Esophagus muscularis mucosa (tissue), 4 donors: ENCODE results near the gene LRRC26. TPM values are rescaled to one million over a fixed set of nuclear protein-coding genes. Genes with fewer than 3 reads are reported as not detected.

ENCODE experiments used
- DNase-seq: peaks from one replicate; pipeline ENCODE4 v3.0.0-alpha.2; 2017; ENCODE audit errors: extremely low spot score
- H3K27ac ChIP-seq, 4 donors: fragments of 200-600 bp; sonication (generic); replicated peaks in 1 of 4; 1 replicate in 3 of 4; 2 replicates in 1 of 4; pipeline ENCODE4 v1.5.1; 2016 to 2019; ENCODE audit warnings: mild to moderate bottlenecking in 1 of 4
- H3K27me3 ChIP-seq, 4 donors: fragments of 200-600 bp; sonication (generic); one replicate each; pipeline versions ENCODE4 v1.5.1 to v1.6.0; 2016 to 2019
- H3K36me3 ChIP-seq, 4 donors: fragments of 200-600 bp; sonication (generic); one replicate each; pipeline ENCODE4 v1.5.1; 2016 to 2019
- H3K4me1 ChIP-seq, 4 donors: fragments of 200-600 bp; sonication (generic); one replicate each; pipeline ENCODE4 v1.5.1; 2016 to 2019
- H3K4me3 ChIP-seq, 4 donors: fragments of 200-600 bp; sonication (generic); 1 replicate in 2 of 4; 2 replicates in 2 of 4; pipeline ENCODE4 v1.5.1; 2016 to 2019; ENCODE audit warnings: mild to moderate bottlenecking in 4 of 4, moderate library complexity in 1 of 4
- H3K9me3 ChIP-seq, 4 donors: fragments of 200-600 bp; sonication (generic); 1 replicate in 3 of 4; 2 replicates in 1 of 4; pipeline ENCODE4 v1.5.1; 2016 to 2019
- CTCF ChIP-seq, 3 experiments: fragments of 200-600 bp in 2 of 3; fragments of 450-650 bp in 1 of 3; sonication (generic) in 2 of 3; IDR thresholded peaks; one replicate each; pipeline ENCODE4 v1.5.1; 2017 to 2019; ENCODE audit warnings: antibody characterized with exemption in 3 of 3, mild to moderate bottlenecking in 2 of 3, moderate library complexity in 1 of 3
- EP300 ChIP-seq: sonication (generic); formaldehyde crosslinking; IDR thresholded peaks from one replicate; pipeline ENCODE4 v1.6.1; 2017; ENCODE audit warnings: antibody characterized with exemption
- POLR2A ChIP-seq: fragments of 450-650 bp; IDR thresholded peaks from one replicate; pipeline ENCODE4 v1.6.1; 2017; ENCODE audit warnings: antibody characterized with exemption, moderate library complexity, mild to moderate bottlenecking, low read depth
- POLR2AphosphoS5 ChIP-seq, 2 donors: sonication (generic); formaldehyde crosslinking; IDR thresholded peaks; one replicate each; pipeline ENCODE4 v1.6.1; 2017; ENCODE audit warnings: antibody characterized with exemption in 2 of 2
- WGBS: methylation state at CpG from one replicate; pipeline ENCODE4 v1.1.5; 2018; 5-methylcytosine and 5-hydroxymethylcytosine counted together
- intact Hi-C: fragments of 100-400 bp; cut with DNase I; formaldehyde crosslinking; loops from one replicate; pipeline ENCODE4 v1.15.1; 2023
- total RNA-seq, 4 donors: library from RNA; depleted of rRNA; stranded (reverse); fragments of >200 nt; gene quantifications; one replicate each; pipeline versions ENCODE4 v1.1.0 to v1.2.1, GENCODE V29; 2016

The LRRC26 gene
- total RNA-seq, 4 donors from 2014 or later, result not detected

DNA sequence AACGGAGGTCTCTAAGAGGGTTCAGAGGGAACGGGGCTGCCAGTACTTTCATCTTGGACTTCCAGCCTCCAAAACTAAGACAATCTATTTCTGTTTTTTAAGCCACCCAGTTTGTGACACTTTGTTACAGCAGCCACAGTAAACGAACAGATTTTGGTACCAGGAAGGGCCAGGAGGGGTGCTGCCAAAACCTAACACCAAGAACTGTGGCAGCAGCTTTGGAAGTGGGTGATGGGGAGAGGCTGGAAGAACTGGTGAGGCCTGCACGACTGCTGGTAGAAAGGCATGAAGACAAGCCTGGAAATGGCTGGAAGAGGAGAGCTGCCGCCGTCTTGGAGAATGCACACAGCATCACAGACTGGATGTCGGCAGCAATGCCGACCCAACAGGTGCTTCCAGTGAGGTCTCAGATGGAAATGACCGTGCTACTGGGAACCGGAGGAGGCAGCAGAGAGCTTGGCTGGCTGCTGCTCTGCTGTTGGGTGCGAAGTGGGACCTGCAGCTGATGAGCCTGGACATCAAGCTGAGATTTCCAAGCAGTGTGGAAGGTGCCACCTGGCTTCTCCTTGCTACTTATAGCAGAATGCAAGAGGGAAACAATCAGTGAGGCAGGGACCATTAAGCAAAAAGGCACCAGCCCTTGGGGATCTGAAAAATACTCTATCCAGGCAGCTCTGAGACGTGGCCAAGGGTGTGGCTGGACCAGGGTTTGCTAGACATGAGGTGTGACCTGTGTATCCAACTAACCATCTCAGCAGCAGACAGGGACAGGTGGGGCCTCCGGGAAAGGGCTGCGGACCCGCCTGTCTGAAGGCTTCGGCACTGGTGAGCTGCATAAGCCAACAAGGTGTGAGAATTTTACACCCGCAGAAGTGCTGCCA is 6.7 kb upstream of the LRRC26 start:
- TF ChIP-seq EP300 (no peak), CTCF (IDR thresholded peaks at IDR 0.05) (peak in 2 of 3 experiments; percentile 6 to 47)
- H3K4me3 ChIP-seq, result no peak overlapping the region
- 50% methylated on average over 12 of the region's 17 CpGs for WGBS
- peaks cover 20 to 48% (median 41%) of the 10 kb centered on the region in 4 donors for H3K36me3 ChIP-seq
- H3K27ac ChIP-seq, result no peak overlapping the region
- intact Hi-C loops, result no loop called here
- H3K27me3 ChIP-seq, result peaks cover 0 to 27% (median 0%) of the 10 kb centered on the region in 4 donors
- H3K4me1 ChIP-seq, result peaks cover 0 to 8% (median 3%) of the 10 kb centered on the region in 4 donors
- no peaks in the 10 kb centered on the region for H3K9me3 ChIP-seq
- DNase-seq, result no peak

- TF ChIP-seq CTCF (IDR thresholded peaks at IDR 0.05) (no peak), POLR2AphosphoS5 (IDR thresholded peaks at IDR 0.05) (peak in 1 of 2 donors; percentile 11)
- Histone ChIP-seq H3K27me3 (peaks cover 0 to 38% (median 3%) of the 10 kb centered on the region in 4 donors), H3K9me3 (no peaks in the 10 kb centered on the region), H3K36me3 (peaks cover 11 to 37% (median 30%) of the 10 kb centered on the region in 4 donors), H3K27ac (no peak overlapping the region), H3K4me1 (peaks cover 0 to 8% (median 3%) of the 10 kb centered on the region in 4 donors), H3K4me3 (no peak overlapping the region)
- DNase-seq, result no peak
- WGBS, result 22% methylated on average over 15 of the region's 33 CpGs
- intact Hi-C loops, result no loop called here
Observed at GRCh38 chr9:137175345-137175961, 5.6 kb upstream of the LRRC26 start.

DNA sequence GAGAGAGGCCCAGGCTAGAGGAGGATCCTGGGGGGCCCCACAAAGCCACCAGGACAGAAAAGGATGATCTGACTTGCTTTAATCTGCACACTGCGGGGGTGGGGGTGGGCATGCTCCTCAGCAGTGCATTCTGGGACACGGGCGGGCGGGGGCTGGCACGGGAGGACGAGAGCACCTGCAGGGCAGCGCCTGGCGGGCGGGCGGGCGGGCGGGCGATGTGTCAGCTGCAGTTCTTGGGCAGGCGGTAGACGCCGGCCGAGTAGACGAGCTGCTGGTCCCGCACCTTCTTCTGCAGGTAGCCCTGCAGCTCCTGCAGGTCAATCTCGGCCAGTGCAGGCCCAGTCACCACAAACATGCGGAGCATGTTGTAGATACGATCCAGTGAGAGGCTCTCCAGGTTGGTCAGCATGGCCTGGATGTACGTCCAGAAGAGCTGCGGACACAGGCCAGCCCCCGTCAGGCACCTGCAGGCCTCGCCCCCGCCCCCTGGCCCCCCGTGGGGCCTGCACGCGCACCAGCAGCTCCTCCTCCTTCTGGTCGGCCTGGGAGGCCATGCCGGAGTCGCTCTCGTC is 5.0 kb upstream of the LRRC26 start:
- peaks cover 0 to 44% (median 9%) of the 10 kb centered on the region in 4 donors for H3K27me3 ChIP-seq
- H3K36me3 ChIP-seq, result peaks cover 5 to 31% (median 23%) of the 10 kb centered on the region in 4 donors
- TF ChIP-seq CTCF (IDR thresholded peaks at IDR 0.05) (no peak), POLR2A (no peak), POLR2AphosphoS5 (IDR thresholded peaks at IDR 0.05) (no peak), EP300 (no peak)
- H3K4me1 ChIP-seq, result peaks cover 1 to 14% (median 7%) of the 10 kb centered on the region in 4 donors
- intact Hi-C loops, result no loop called here
- no peak overlapping the region for H3K4me3 ChIP-seq
- no peaks in the 10 kb centered on the region for H3K9me3 ChIP-seq
- 85% methylated on average over 5 of the region's 34 CpGs for WGBS
- DNase-seq, result no peak
- H3K27ac ChIP-seq, result no peak overlapping the region

DNA sequence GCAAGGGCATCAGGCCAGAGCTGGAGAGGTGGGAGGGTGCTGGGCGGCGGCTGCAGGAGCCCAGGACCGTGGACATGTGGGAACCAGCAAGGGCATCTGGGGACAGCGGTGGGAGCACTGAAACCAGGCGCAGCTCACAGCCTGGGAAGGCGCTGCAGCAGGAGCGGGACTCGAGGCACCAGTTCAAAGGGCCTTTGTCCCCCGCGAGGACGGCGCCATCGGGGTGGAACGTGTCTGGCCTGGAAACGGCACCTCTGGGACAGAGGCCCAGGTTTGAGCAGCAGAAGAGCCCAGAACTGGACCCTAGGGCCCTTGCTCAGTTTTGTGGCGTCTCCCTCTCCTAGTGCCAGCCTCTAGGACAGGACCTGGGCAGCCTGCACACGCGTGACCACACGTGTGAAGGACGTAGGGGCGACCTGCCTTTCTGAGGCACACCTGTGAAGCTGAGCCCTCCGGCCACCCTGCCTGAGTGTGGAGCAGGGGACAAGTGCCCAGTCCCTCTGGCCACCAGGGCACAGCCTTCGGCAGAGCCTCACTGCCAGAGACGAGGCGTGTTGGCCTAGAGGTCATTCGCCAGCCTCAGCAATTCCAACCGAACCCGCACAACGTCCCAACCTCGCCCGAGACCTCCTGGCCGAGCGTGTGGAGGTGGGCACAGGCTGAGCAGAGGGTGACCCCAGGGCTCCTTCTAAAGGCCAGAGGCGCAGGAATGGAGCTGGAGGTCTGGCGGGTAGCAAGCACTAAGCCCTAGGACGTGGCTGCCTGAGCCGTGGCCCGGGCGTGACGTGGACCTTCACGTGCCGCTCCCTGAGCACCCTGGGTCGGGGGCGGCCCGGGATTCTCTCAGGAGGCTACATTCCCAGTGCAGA is 4.2 kb upstream of the LRRC26 start:
- 83% methylated on average over 37 of the region's 45 CpGs for WGBS
- Histone ChIP-seq H3K36me3 (peaks cover 0 to 23% (median 16%) of the 10 kb centered on the region in 4 donors), H3K4me3 (no peak overlapping the region), H3K27ac (no peak overlapping the region), H3K27me3 (peaks cover 6 to 52% (median 16%) of the 10 kb centered on the region in 4 donors), H3K4me1 (peaks cover 9 to 21% (median 15%) of the 10 kb centered on the region in 4 donors), H3K9me3 (no peaks in the 10 kb centered on the region)
- no peak for DNase-seq
- intact Hi-C loops, result no loop called here
- TF ChIP-seq POLR2AphosphoS5 (IDR thresholded peaks at IDR 0.05) (no peak), CTCF (IDR thresholded peaks at IDR 0.05) (no peak), POLR2A (no peak), EP300 (no peak)
